HepG2 (cell line): Measurements from ENCODE around the gene GNG10. TPM values are rescaled to one million over a fixed set of nuclear protein-coding genes. Genes with fewer than 3 reads are reported as not detected.

Experiments
- ATAC-seq: fragments of 200-7000 bp; cut with Tn5 transposase; 3 replicates; pipeline ENCODE4 v1.9.1; 2020; ENCODE audit warnings: mild to moderate bottlenecking, moderate library complexity
- BruUV-seq: library from RNA; stranded (reverse); fragments of 400-500 nt; replicated peaks from 2 replicates; lab custom pipeline; 2021; lab: Mats Ljungman, UMichigan
- CTCF ChIA-PET: fragments of 300-600 bp; formaldehyde crosslinking; extraction: SDS; loops from one replicate; lab custom pipeline; 2021; ENCODE audit warnings: low total read pairs, inconsistent platforms, low intra/inter-chr PET ratio; lab: Yijun Ruan, JAX
- POLR2A ChIA-PET: fragments of 350-600 bp; sonication (Branson Sonifier 250); formaldehyde crosslinking; loops from one replicate; lab custom pipeline; 2020; ENCODE audit warnings: antibody characterized with exemption, inconsistent platforms; lab: Yijun Ruan, JAX
- DNase-seq: peaks from one replicate; pipeline ENCODE4 v3.0.0-alpha.2; 2015; ENCODE audit warnings: low spot score
- FAIRE-seq: peaks from 3 replicates; lab custom pipeline; 2011; peaks lifted over from hg19 to GRCh38; lab: Jason Lieb, UNC
- H2AFZ ChIP-seq: one replicate; pipeline ENCODE4 v1.6.1; 2011; ENCODE audit warnings: low read length, inconsistent platforms
- H3K27ac ChIP-seq: fragments of 300-600 bp; 3 replicates; pipeline ENCODE4 v1.8.0; 2011; ENCODE audit warnings: mixed run types, mild to moderate bottlenecking, mixed read lengths, low read length, inconsistent platforms; ENCODE audit not compliant: insufficient read depth; ENCODE audit errors: extremely low read length
- H3K27me3 ChIP-seq, 2 experiments: fragments of 200-600 bp in 1 of 2; 2 replicates in 1 of 2; 3 replicates in 1 of 2; pipeline versions ENCODE4 v1.6.0 to v1.8.0; 2011; ENCODE audit warnings: low read length in 2 of 2, mild to moderate bottlenecking in 2 of 2, moderate library complexity in 2 of 2, inconsistent platforms in 1 of 2; ENCODE audit not compliant: insufficient read depth in 2 of 2, control insufficient read depth in 1 of 2
- H3K36me3 ChIP-seq, 2 experiments: fragments of 200-600 bp in 1 of 2; replicated peaks in 1 of 2; 2 replicates in 1 of 2; 3 replicates in 1 of 2; pipeline versions ENCODE4 v1.5.1 to v1.8.0; 2011; ENCODE audit warnings: low read length in 2 of 2, inconsistent platforms in 1 of 2; ENCODE audit not compliant: insufficient read depth in 2 of 2, control insufficient read depth in 1 of 2
- H3K4me1 ChIP-seq: 2 replicates; pipeline ENCODE4 v1.5.1; 2012; ENCODE audit warnings: low read length, inconsistent platforms; ENCODE audit not compliant: insufficient read depth
- H3K4me2 ChIP-seq: 2 replicates; pipeline ENCODE4 v1.6.0; 2011; ENCODE audit warnings: low read depth, low read length, inconsistent platforms
- H3K4me3 ChIP-seq, 3 experiments: fragments of 200-600 bp in 1 of 3; sonication (generic), shearing (Covaris generic) in 1 of 3; replicated peaks in 1 of 3; 2 replicates each; pipeline ENCODE4 v1.5.1; 2011 to 2016; ENCODE audit warnings: low read length in 3 of 3, inconsistent platforms in 2 of 3, low read depth in 2 of 3, mild to moderate bottlenecking in 2 of 3, control low read depth in 1 of 3, mixed read lengths in 1 of 3; ENCODE audit not compliant: insufficient read depth in 1 of 3
- H3K79me2 ChIP-seq: one replicate; pipeline ENCODE4 v1.6.1; 2011; ENCODE audit warnings: low read length, inconsistent platforms; ENCODE audit not compliant: insufficient read depth
- H3K9ac ChIP-seq: 2 replicates; pipeline ENCODE4 v1.6.0; 2011; ENCODE audit warnings: mild to moderate bottlenecking, low read depth, low read length, inconsistent platforms; ENCODE audit not compliant: insufficient read depth
- H3K9me3 ChIP-seq: 2 replicates; pipeline ENCODE4 v1.5.1; 2012; ENCODE audit warnings: mild to moderate bottlenecking, low read length
- H4K20me1 ChIP-seq: 2 replicates; pipeline ENCODE4 v1.6.0; 2011; ENCODE audit warnings: inconsistent platforms, mild to moderate bottlenecking, low read length, moderate library complexity; ENCODE audit not compliant: insufficient read depth
- CCDC6 ChIP-seq: sonication (generic); formaldehyde crosslinking; IDR thresholded peaks from 2 replicates; pipeline ENCODE4 v1.8.1; 2022; ENCODE audit warnings: mild to moderate bottlenecking, missing genetic modification reagents, moderate library complexity
- DMAP1 ChIP-seq: IDR thresholded peaks from 2 replicates; pipeline ENCODE4 v1.6.1; 2016
- FIP1L1 ChIP-seq: fragments of 200-400 bp; formaldehyde crosslinking; IDR thresholded peaks from 2 replicates; pipeline ENCODE4 v1.6.1; 2018; ENCODE audit warnings: low read depth, mild to moderate bottlenecking, low read length, moderate library complexity, borderline replicate concordance; ENCODE audit not compliant: insufficient read depth
- HNF4G ChIP-seq, 2 experiments: sonication (generic) in 1 of 2; formaldehyde crosslinking in 1 of 2; IDR thresholded peaks; 2 replicates each; pipeline versions ENCODE4 v1.4.0 to v1.6.1; 2011 to 2020; ENCODE audit warnings: borderline replicate concordance in 2 of 2, low read depth in 2 of 2, mild to moderate bottlenecking in 2 of 2, low read length in 1 of 2, missing genetic modification reagents in 1 of 2, moderate library complexity in 1 of 2
- NFKBIZ ChIP-seq: IDR thresholded peaks from 2 replicates; pipeline ENCODE4 v1.6.1; 2018; ENCODE audit warnings: missing genetic modification reagents, missing compliant biosample characterization
- PRMT3 ChIP-seq: sonication (generic); formaldehyde crosslinking; IDR thresholded peaks from 2 replicates; pipeline ENCODE4 v1.8.1; 2022; ENCODE audit warnings: low read depth, mild to moderate bottlenecking, moderate library complexity, missing genetic modification reagents, borderline replicate concordance
- YEATS2 ChIP-seq: sonication (generic); formaldehyde crosslinking; IDR thresholded peaks from 2 replicates; pipeline ENCODE4 v1.4.0; 2020; ENCODE audit warnings: missing genetic modification reagents, borderline replicate concordance
- ZNF329 ChIP-seq: sonication (generic); formaldehyde crosslinking; IDR thresholded peaks from 2 replicates; pipeline ENCODE4 v1.9.0; 2021; ENCODE audit warnings: low read depth, mild to moderate bottlenecking, missing genetic modification reagents
- ZNF7 ChIP-seq: IDR thresholded peaks from 2 replicates; pipeline ENCODE4 v1.6.1; 2016; ENCODE audit warnings: missing biosample characterization, missing genetic modification reagents
- ZNF781 ChIP-seq: sonication (generic); formaldehyde crosslinking; IDR thresholded peaks from 2 replicates; pipeline ENCODE4 v1.5.1; 2020; ENCODE audit warnings: borderline replicate concordance, mild to moderate bottlenecking, missing genetic modification reagents; ENCODE audit errors: not compliant biosample characterization
- WGBS: methylation state at CpG from one replicate; pipeline ENCODE4 v1.1.6; 2017; ENCODE audit warnings: low lambda C conversion rate; 5-methylcytosine and 5-hydroxymethylcytosine counted together
- in situ Hi-C: cut with HindIII; loops from 2 replicates; pipeline ENCODE4 v1.10.0; 2017; ENCODE audit warnings: low pct_unique_long_range_greater_than_20kb; ENCODE audit not compliant: extremely low pct_ligation_motif_present
- intact Hi-C: fragments of 100-400 bp; cut with micrococcal nuclease; formaldehyde crosslinking; loops from one replicate; pipeline ENCODE4 v1.10.0; 2022; ENCODE audit not compliant: unreplicated experiment
- polyA plus RNA-seq, 8 experiments: library from polyadenylated mRNA; depleted of rRNA in 3 of 8; stranded (reverse) in 7 of 8; unstranded in 1 of 8; fragments of >200 nt; fragmentation: Illumina TruSeq in 4 of 8; extraction: Trizol in 4 of 8; gene quantifications; 2 replicates each; pipeline versions ENCODE4 v1.2.1 to v1.2.3, GENCODE V29; 2011 to 2016; ENCODE audit warnings: low read depth in 4 of 8, missing spikeins in 1 of 8, mixed read lengths in 1 of 8; ENCODE audit not compliant: insufficient read depth in 1 of 8
- total RNA-seq, 5 experiments: library from RNA; depleted of rRNA; stranded (reverse); fragments of >200 nt; fragmentation: Illumina TruSeq; extraction: Trizol; gene quantifications; 2 replicates each; pipeline ENCODE4 v1.2.3, GENCODE V29; 2016; ENCODE audit warnings: low read depth in 1 of 5
- TF ChIP-seq, protein P1 (sequence below): sonication (generic); formaldehyde crosslinking; IDR thresholded peaks from 2 replicates; pipeline ENCODE4 v1.5.0; 2020; ENCODE audit warnings: missing genetic modification reagents, mild to moderate bottlenecking, borderline replicate concordance
- TF ChIP-seq, protein P2 (sequence below): IDR thresholded peaks from 2 replicates; pipeline ENCODE4 v1.6.1; 2016; ENCODE audit warnings: missing compliant biosample characterization, missing genetic modification reagents, borderline replicate concordance

The GNG10 gene
- total and polyA plus RNA-seq, 2 of the 13 experiments (the other 11 are each of a cell fraction or from before 2014, with no cell fraction given): 29.8 to 32.4 TPM

- in situ Hi-C loops: no loop called here
- 0 out of 2 replicates have a peak, but pooled peaks cover 4% of the 10 kb centered on the region for H4K20me1 ChIP-seq
- no TSS peak for BruUV-seq
- FAIRE-seq (no peak), ATAC-seq (no peak), DNase-seq (no peak)
- H3K4me1 ChIP-seq: peaks cover 20% of the 10 kb centered on the region
- H3K9ac ChIP-seq: no peak overlapping the region
- ChIA-PET CTCF (no interaction called here), POLR2A (no interaction called here)
- no peak overlapping the region for H2AFZ ChIP-seq
- TF ChIP-seq FIP1L1: no peak
- no peak for TF ChIP-seq ZNF7 (CRISPR knock-in tag)
- TF ChIP-seq, protein P1, sequence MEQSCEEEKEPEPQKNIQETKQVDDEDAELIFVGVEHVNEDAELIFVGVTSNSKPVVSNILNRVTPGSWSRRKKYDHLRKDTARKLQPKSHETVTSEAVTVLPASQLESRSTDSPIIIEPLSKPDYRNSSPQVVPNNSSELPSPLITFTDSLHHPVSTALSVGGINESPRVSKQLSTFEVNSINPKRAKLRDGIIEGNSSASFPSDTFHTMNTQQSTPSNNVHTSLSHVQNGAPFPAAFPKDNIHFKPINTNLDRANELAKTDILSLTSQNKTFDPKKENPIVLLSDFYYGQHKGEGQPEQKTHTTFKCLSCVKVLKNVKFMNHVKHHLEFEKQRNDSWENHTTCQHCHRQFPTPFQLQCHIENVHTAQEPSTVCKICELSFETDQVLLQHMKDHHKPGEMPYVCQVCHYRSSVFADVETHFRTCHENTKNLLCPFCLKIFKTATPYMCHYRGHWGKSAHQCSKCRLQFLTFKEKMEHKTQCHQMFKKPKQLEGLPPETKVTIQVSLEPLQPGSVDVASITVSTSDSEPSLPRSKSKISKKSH: no peak
- no peak for TF ChIP-seq ZNF329
- no peak for TF ChIP-seq NFKBIZ
- no peak for TF ChIP-seq CCDC6
- no peak for TF ChIP-seq HNF4G (IDR thresholded peaks at IDR 0.05; ENCODE audit: borderline replicate concordance, low read depth, low read length)
- TF ChIP-seq HNF4G (CRISPR knock-in tag; IDR thresholded peaks at IDR 0.05; ENCODE audit: borderline replicate concordance, low read depth): no peak
- TF ChIP-seq YEATS2 (CRISPR knock-in tag): no peak
- TF ChIP-seq, protein P2, sequence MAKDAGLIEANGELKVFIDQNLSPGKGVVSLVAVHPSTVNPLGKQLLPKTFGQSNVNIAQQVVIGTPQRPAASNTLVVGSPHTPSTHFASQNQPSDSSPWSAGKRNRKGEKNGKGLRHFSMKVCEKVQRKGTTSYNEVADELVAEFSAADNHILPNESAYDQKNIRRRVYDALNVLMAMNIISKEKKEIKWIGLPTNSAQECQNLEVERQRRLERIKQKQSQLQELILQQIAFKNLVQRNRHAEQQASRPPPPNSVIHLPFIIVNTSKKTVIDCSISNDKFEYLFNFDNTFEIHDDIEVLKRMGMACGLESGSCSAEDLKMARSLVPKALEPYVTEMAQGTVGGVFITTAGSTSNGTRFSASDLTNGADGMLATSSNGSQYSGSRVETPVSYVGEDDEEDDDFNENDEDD (CRISPR knock-in tag): no peak
- TF ChIP-seq ZNF781 (CRISPR knock-in tag): no peak
- TF ChIP-seq DMAP1 (CRISPR knock-in tag): no peak
- TF ChIP-seq PRMT3 (CRISPR knock-in tag): no peak
- no peaks in the 10 kb centered on the region; a peak in 1 of 5 replicates for H3K27me3 ChIP-seq
- intact Hi-C loops: no loop called here
- no peak overlapping the region for H3K4me3 ChIP-seq
- no peaks in the 10 kb centered on the region for H3K36me3 ChIP-seq
- H3K79me2 ChIP-seq: peaks cover 10% of the 10 kb centered on the region
- no peak overlapping the region for H3K27ac ChIP-seq
- H3K4me2 ChIP-seq: no peak overlapping the region
- no peaks in the 10 kb centered on the region for H3K9me3 ChIP-seq
- WGBS: 37% methylated on average over 8 of the region's 8 CpGs
These were observed 2.5 kb upstream of the GNG10 start for GRCh38 chr9:111658943-111659342.
